HG02759 (cell line): ENCODE measurements around the gene NUTM1.
A peak's percentile ranks its signal among the peaks of the same experiment; 100 is the strongest.
"Not testable (repeated sequence)": the region's sequence is repeated elsewhere in the genome, so short reads cannot be mapped to it uniquely, and the experiment has no call there.

Experiments used
- ATAC-seq: cut with Tn5 transposase; IDR thresholded peaks from one replicate; pipeline ENCODE4 v1.9.1; 2021; ENCODE audit warnings: mild to moderate bottlenecking, moderate library complexity; ENCODE audit not compliant: unreplicated experiment

Gene NUTM1

GRCh38 chr15:34364041-34364440 is 20.9 kb downstream of the NUTM1 start:
- no peak for ATAC-seq

- ATAC-seq = no peak
Observed at GRCh38 chr15:34365091-34365825, 22.1 kb downstream of the NUTM1 start.

- no peak for ATAC-seq
Observed at GRCh38 chr15:34365836-34366235, 22.7 kb downstream of the NUTM1 start.

- ATAC-seq = peak; percentile 14
Observed at GRCh38 chr15:34366271-34367065, 23.4 kb downstream of the NUTM1 start.

- ATAC-seq = peak; percentile 82
Observed at GRCh38 chr15:34367101-34368081, 24.3 kb downstream of the NUTM1 start, which contains the start of gene LPCAT4. Gene LPCAT4, minus strand, starts transcription at chr15:34367196. Its CDS starts 96 bp downstream, at chr15:34367100.

GRCh38 chr15:34370129-34370528 is 27.0 kb downstream of the NUTM1 start:
- no peak for ATAC-seq

- ATAC-seq = no peak
Observed at GRCh38 chr15:34370643-34371042, 27.5 kb downstream of the NUTM1 start.

- no peak for ATAC-seq
Observed at GRCh38 chr15:34373951-34374350, 30.8 kb downstream of the NUTM1 start.

GRCh38 chr15:34374816-34375215 is 31.7 kb downstream of the NUTM1 start:
- ATAC-seq = no peak

- not testable (repeated sequence) for ATAC-seq
Observed at GRCh38 chr15:34375541-34375940, 32.4 kb downstream of the NUTM1 start.

GRCh38 chr15:34376856-34377255 is 33.7 kb downstream of the NUTM1 start:
- no peak for ATAC-seq

GRCh38 chr15:34380491-34380890 is 37.4 kb downstream of the NUTM1 start:
- ATAC-seq = not testable (repeated sequence)

GRCh38 chr15:34381829-34382521 is 38.9 kb downstream of the NUTM1 start:
- ATAC-seq = not testable (repeated sequence)

- not testable (repeated sequence) for ATAC-seq
Observed at GRCh38 chr15:34389594-34390086, 46.5 kb downstream of the NUTM1 start.

GRCh38 chr15:34392981-34393380 is 49.9 kb downstream of the NUTM1 start:
- not testable (repeated sequence) for ATAC-seq

- ATAC-seq = not testable (repeated sequence)
Observed at GRCh38 chr15:34397637-34398259, 54.6 kb downstream of the NUTM1 start.

GRCh38 chr15:34403160-34403598 is 60.1 kb downstream of the NUTM1 start:
- ATAC-seq = not testable (repeated sequence)

- not testable (repeated sequence) for ATAC-seq
Observed at GRCh38 chr15:34403899-34404298, 60.8 kb downstream of the NUTM1 start.
